Stomach smooth muscle (tissue), 2 donors: ENCODE results near the gene PDIA4.
"Not testable (repeated sequence)": the region's sequence is repeated elsewhere in the genome, so short reads cannot be mapped to it uniquely, and the experiment has no call there.

Experiments used
- H3K27ac ChIP-seq: one replicate; pipeline ENCODE4 v1.7.0; 2013; ENCODE audit warnings: mild to moderate bottlenecking, low read length, inconsistent platforms
- H3K27me3 ChIP-seq, 2 donors: one replicate each; pipeline ENCODE4 v1.7.0; 2013; ENCODE audit warnings: low read length in 2 of 2; ENCODE audit not compliant: insufficient read depth in 2 of 2, control insufficient read depth in 1 of 2
- H3K36me3 ChIP-seq, 2 donors: one replicate each; pipeline ENCODE4 v1.7.0; 2013; ENCODE audit warnings: low read length in 2 of 2; ENCODE audit not compliant: control insufficient read depth in 2 of 2, insufficient read depth in 2 of 2
- H3K4me1 ChIP-seq: one replicate; pipeline ENCODE4 v1.7.0; 2013; ENCODE audit warnings: low read length; ENCODE audit not compliant: control insufficient read depth, insufficient read depth
- H3K4me3 ChIP-seq, 2 donors: one replicate each; pipeline ENCODE4 v1.7.0; 2013; ENCODE audit warnings: low read length in 2 of 2
- H3K9ac ChIP-seq, 2 donors: one replicate each; pipeline ENCODE4 v1.7.0; 2013; ENCODE audit warnings: low read length in 2 of 2, mild to moderate bottlenecking in 1 of 2
- H3K9me3 ChIP-seq, 2 donors: one replicate each; pipeline ENCODE4 v1.7.0; 2013; ENCODE audit warnings: low read length in 2 of 2; ENCODE audit not compliant: control insufficient read depth in 2 of 2
- donor health status: healthy.
- donor health status: Pancreatic carcinoma.

Gene PDIA4

DNA sequence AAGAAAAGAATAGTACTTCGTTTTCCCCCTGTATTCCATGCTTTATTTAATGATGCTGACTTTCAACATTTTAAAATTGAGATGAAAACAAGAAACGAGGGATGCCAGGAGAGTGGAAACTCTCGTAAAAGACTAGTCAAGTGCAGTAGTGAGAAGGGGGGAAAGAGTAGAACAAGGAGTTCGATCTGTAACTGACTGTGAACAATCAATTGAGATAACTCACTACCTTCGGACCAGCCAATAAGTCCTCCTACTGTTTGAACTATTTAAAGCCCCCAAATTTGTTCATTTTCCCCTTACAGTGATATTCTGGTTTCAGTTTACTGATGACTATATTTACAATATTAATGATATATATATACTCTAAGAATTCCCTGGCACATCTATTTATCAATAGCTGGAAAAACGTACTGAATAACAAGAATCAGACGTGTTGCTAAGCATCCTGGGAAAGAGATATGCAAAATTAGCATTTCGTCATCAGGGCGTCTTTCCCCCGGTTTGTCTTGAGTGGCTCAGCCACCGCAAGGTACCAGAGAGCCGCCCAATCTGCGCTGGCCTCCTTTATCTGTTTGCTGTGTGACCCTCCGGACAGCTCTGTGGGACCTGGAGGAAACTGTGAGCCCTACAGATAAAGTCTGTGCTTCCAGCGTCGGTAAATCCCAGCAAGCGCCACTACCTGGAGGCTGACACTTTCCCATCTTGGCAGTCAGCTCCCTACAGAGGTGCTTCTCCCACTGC, 41.1 kb downstream of the PDIA4 start:
- peak overlapping the region; percentile 69 for H3K27ac ChIP-seq
- no peaks in the 10 kb centered on the region for H3K36me3 ChIP-seq
- peak overlapping the region; percentile 79 to 93 for H3K9ac ChIP-seq
- H3K4me3 ChIP-seq = peak overlapping the region; percentile 97 to 99
- no peaks in the 10 kb centered on the region for H3K9me3 ChIP-seq
- H3K27me3 ChIP-seq = no peaks in the 10 kb centered on the region
- peaks cover 16% of the 10 kb centered on the region for H3K4me1 ChIP-seq

- Histone ChIP-seq H3K9ac (no peak overlapping the region), H3K27me3 (no peaks in the 10 kb centered on the region), H3K27ac (peak overlapping the region; percentile 69), H3K4me3 (peak overlapping the region in 1 of 2 donors; percentile 97), H3K9me3 (no peaks in the 10 kb centered on the region), H3K36me3 (no peaks in the 10 kb centered on the region), H3K4me1 (peaks cover 16% of the 10 kb centered on the region)
These were observed 41.6 kb downstream of the PDIA4 start for GRCh38 chr7:148986742-148987009.

- Histone ChIP-seq H3K9ac (peak overlapping the region; percentile 51 to 86), H3K27ac (peak overlapping the region; percentile 24), H3K9me3 (no peaks in the 10 kb centered on the region), H3K36me3 (no peaks in the 10 kb centered on the region), H3K4me3 (peak overlapping the region; percentile 41 to 71), H3K4me1 (peaks cover 16% of the 10 kb centered on the region), H3K27me3 (no peaks in the 10 kb centered on the region)
These were observed 44.8 kb downstream of the PDIA4 start for GRCh38 chr7:148983200-148984146.

DNA sequence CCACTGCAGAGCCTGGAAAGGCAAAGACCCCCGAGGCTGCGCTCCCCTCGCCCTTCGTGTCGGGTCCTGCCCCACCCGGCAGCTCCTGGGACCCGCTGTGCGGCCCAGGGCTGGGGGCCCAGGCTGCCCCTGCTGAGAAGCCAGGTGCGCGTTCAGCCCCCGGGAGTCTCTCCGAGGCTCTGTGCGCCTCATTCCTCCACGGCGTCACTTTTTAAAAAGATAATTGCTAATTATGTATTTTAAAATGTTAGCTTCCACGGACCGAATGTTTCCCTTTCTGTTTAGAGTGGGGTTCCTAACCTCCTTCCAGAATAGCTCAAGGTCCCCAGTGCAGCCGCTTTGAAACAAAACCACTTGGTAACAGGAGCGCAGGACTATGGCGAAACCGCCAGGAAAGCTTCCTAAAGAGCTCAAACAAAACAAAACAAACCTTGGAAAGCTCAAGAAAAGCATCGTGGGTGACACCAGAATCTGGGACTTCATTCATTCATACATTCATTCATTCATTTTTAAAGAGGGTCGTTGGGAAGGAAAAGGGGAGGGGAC, 45.6 kb downstream of the PDIA4 start:
- peaks cover 2 to 5% of the 10 kb centered on the region in 2 donors for H3K27me3 ChIP-seq
- H3K36me3 ChIP-seq = no peaks in the 10 kb centered on the region
- H3K27ac ChIP-seq = no peak overlapping the region
- H3K9me3 ChIP-seq = no peaks in the 10 kb centered on the region
- H3K4me3 ChIP-seq = peak overlapping the region; percentile 41 to 71
- peaks cover 12% of the 10 kb centered on the region for H3K4me1 ChIP-seq
- H3K9ac ChIP-seq = peak overlapping the region; percentile 2 to 30

DNA sequence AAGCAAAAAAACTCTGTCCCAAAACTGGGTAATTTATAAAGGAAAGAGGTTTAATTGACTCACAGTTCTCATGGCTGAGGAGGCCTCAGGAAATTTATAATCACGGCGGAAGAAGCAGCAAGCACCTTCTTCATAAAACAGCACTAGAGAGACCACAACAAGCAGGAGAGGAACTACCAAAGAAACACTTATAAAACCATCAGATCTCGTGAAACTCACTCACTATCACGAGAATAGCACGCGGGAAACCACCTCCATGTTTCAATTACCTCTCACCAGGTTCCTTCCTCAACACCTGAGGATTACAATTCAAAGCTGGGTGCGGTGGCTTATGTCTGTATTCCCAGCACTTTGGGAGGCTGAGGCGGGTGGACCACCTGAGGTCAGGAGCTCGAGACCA, 48.5 kb downstream of the PDIA4 start:
- Histone ChIP-seq H3K4me1 (peaks cover 12% of the 10 kb centered on the region), H3K9ac (no peak overlapping the region), H3K9me3 (no peaks in the 10 kb centered on the region), H3K27me3 (peaks cover 2 to 5% of the 10 kb centered on the region in 2 donors), H3K36me3 (no peaks in the 10 kb centered on the region), H3K27ac (no peak overlapping the region), H3K4me3 (no peak overlapping the region)

- not testable (repeated sequence) for H3K4me1 ChIP-seq, H3K36me3 ChIP-seq, H3K4me3 ChIP-seq, H3K27me3 ChIP-seq, H3K9me3 ChIP-seq, H3K9ac ChIP-seq, H3K27ac ChIP-seq
These were observed 49.2 kb downstream of the PDIA4 start for GRCh38 chr7:148979072-148979471.

GRCh38 chr7:148978091-148978490, 50.2 kb downstream of the PDIA4 start:
- Histone ChIP-seq H3K36me3 (no peaks in the 10 kb centered on the region), H3K27me3 (peaks cover 4 to 14% of the 10 kb centered on the region in 2 donors), H3K4me3 (no peak overlapping the region), H3K27ac (no peak overlapping the region), H3K4me1 (peaks cover 5% of the 10 kb centered on the region), H3K9ac (no peak overlapping the region), H3K9me3 (no peaks in the 10 kb centered on the region)

DNA sequence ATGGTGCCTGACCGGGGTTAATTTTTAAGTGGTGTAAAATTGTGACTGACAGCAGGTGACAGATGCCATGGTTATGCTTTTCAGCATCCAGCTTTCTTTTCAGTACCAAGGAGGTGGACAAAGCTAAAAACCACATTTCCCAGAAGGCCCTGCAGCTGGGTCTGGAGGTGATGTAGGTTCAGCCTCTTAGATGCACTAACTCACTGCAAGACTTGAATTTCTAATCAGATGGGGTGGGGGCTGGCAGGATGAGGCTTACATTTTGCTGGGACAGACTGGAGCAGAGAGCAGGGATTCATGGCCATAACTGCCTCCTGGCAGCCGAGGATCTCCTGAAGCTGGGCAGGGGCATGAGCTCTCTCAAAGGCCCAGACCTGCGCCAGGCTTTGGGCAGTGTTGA, 52.4 kb downstream of the PDIA4 start:
- H3K9me3 ChIP-seq = no peaks in the 10 kb centered on the region
- H3K4me3 ChIP-seq = no peak overlapping the region
- H3K4me1 ChIP-seq = no peaks in the 10 kb centered on the region
- peaks cover 4 to 14% of the 10 kb centered on the region in 2 donors for H3K27me3 ChIP-seq
- no peak overlapping the region for H3K9ac ChIP-seq
- no peaks in the 10 kb centered on the region for H3K36me3 ChIP-seq
- H3K27ac ChIP-seq = no peak overlapping the region

- H3K4me1 ChIP-seq = no peaks in the 10 kb centered on the region
- no peak overlapping the region for H3K27ac ChIP-seq
- no peak overlapping the region for H3K9ac ChIP-seq
- H3K4me3 ChIP-seq = no peak overlapping the region
- H3K27me3 ChIP-seq = peaks cover 4 to 12% of the 10 kb centered on the region in 2 donors
- no peaks in the 10 kb centered on the region for H3K9me3 ChIP-seq
- H3K36me3 ChIP-seq = no peaks in the 10 kb centered on the region
These were observed 55.0 kb downstream of the PDIA4 start for GRCh38 chr7:148973256-148973655.

- H3K9me3 ChIP-seq = no peaks in the 10 kb centered on the region
- peaks cover 2 to 9% of the 10 kb centered on the region in 2 donors for H3K27me3 ChIP-seq
- H3K4me1 ChIP-seq = no peaks in the 10 kb centered on the region
- H3K36me3 ChIP-seq = no peaks in the 10 kb centered on the region
- H3K27ac ChIP-seq = no peak overlapping the region
- no peak overlapping the region for H3K9ac ChIP-seq
- no peak overlapping the region for H3K4me3 ChIP-seq
These were observed 55.9 kb downstream of the PDIA4 start for GRCh38 chr7:148972375-148972774.
